Tibial nerve (tissue), 4 donors: Measurements from ENCODE around the gene RALGDS.

Experiments used
- EP300 ChIP-seq, 2 donors: sonication (generic); formaldehyde crosslinking; IDR thresholded peaks; one replicate each; pipeline ENCODE4 v1.6.1; 2017; ENCODE audit warnings: antibody characterized with exemption in 2 of 2, mild to moderate bottlenecking in 1 of 2
- POLR2A ChIP-seq, 2 donors: fragments of 450-650 bp; IDR thresholded peaks; one replicate each; pipeline ENCODE4 v1.6.1; 2017; ENCODE audit warnings: antibody characterized with exemption in 2 of 2, mild to moderate bottlenecking in 2 of 2, moderate library complexity in 2 of 2
- TF ChIP-seq, protein P1 (sequence below), 5 experiments: fragments of 200-600 bp in 3 of 5; fragments of 450-650 bp in 2 of 5; sonication (generic) in 3 of 5; IDR thresholded peaks; one replicate each; pipeline ENCODE4 v1.5.1; 2016 to 2019; ENCODE audit warnings: antibody characterized with exemption in 5 of 5, mild to moderate bottlenecking in 3 of 5, moderate library complexity in 2 of 5

DNA sequence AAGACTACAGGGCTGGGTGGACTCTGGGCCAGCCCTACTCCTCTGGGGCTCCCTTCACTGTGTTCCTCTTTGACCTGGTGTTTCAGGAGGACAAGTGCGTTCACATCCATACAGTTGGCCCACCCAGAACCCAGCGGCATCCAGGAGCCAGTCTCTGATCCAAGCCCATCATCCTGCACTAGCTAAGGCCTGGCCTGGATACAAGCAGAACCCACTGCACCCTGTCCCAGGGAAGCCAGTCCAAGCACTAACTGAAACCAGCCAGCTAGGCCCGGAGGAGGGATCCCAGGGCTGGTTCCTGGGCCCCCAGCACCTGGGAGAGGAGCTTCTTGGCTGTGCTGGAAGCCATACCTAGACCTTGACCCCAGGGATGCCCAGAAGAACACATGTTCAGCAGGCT, 46.7 kb upstream of the RALGDS start:
- TF ChIP-seq POLR2A (IDR thresholded peaks at IDR 0.05) (no peak), EP300 (IDR thresholded peaks at IDR 0.05) (no peak)
- TF ChIP-seq, protein P1, sequence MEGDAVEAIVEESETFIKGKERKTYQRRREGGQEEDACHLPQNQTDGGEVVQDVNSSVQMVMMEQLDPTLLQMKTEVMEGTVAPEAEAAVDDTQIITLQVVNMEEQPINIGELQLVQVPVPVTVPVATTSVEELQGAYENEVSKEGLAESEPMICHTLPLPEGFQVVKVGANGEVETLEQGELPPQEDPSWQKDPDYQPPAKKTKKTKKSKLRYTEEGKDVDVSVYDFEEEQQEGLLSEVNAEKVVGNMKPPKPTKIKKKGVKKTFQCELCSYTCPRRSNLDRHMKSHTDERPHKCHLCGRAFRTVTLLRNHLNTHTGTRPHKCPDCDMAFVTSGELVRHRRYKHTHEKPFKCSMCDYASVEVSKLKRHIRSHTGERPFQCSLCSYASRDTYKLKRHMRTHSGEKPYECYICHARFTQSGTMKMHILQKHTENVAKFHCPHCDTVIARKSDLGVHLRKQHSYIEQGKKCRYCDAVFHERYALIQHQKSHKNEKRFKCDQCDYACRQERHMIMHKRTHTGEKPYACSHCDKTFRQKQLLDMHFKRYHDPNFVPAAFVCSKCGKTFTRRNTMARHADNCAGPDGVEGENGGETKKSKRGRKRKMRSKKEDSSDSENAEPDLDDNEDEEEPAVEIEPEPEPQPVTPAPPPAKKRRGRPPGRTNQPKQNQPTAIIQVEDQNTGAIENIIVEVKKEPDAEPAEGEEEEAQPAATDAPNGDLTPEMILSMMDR (IDR thresholded peaks at IDR 0.05): no peak
